Stimulated activated CD4-positive, alpha-beta T cell treated with anti-CD3 and anti-CD28 coated beads, TNF-alpha, amount 100 ng/mL, for 48 hours (primary cell): ENCODE measurements around the gene FRS3.

Experiments used
- DNase-seq, 3 donors: peaks; one replicate each; pipeline ENCODE4 v3.0.0-alpha.2; 2020; ENCODE audit warnings: low read depth in 3 of 3

The FRS3 gene

GRCh38 chr6:41741625-41742490, 37.8 kb downstream of the FRS3 start:
- DNase-seq = no peak

GRCh38 chr6:41740366-41741162, 39.1 kb downstream of the FRS3 start:
- no peak for DNase-seq

- no peak for DNase-seq
These were observed 40.7 kb downstream of the FRS3 start for GRCh38 chr6:41739041-41739440.

GRCh38 chr6:41737591-41738130, 42.0 kb downstream of the FRS3 start:
- no peak for DNase-seq

- no peak for DNase-seq
These were observed 42.7 kb downstream of the FRS3 start for GRCh38 chr6:41736800-41737555.

GRCh38 chr6:41736186-41736733, 43.4 kb downstream of the FRS3 start:
- no peak for DNase-seq

- peak; percentile 86 to 93 (median 88) for DNase-seq
These were observed 44.1 kb downstream of the FRS3 start, which contains the start of gene TFEB for GRCh38 chr6:41735427-41736185. Gene TFEB, minus strand, starts transcription at chr6:41735608. Its CDS starts 44,395 bp downstream, at chr6:41691213.

- DNase-seq = peak; percentile 28 to 51 (median 38)
These were observed 44.9 kb downstream of the FRS3 start for GRCh38 chr6:41734666-41735426.

- DNase-seq = peak; percentile 8 to 50 (median 11)
These were observed 45.7 kb downstream of the FRS3 start for GRCh38 chr6:41733707-41734665.

GRCh38 chr6:41733360-41733706, 46.4 kb downstream of the FRS3 start:
- DNase-seq = no peak

GRCh38 chr6:41732591-41733359, 46.9 kb downstream of the FRS3 start:
- peak in 2 of 3 donors; percentile 19 to 37 for DNase-seq

GRCh38 chr6:41732149-41732548, 47.6 kb downstream of the FRS3 start:
- DNase-seq = no peak

GRCh38 chr6:41731561-41732086, 48.1 kb downstream of the FRS3 start:
- DNase-seq = no peak

- DNase-seq = no peak
These were observed 48.9 kb downstream of the FRS3 start for GRCh38 chr6:41730531-41731436.

GRCh38 chr6:41729624-41730023, 50.1 kb downstream of the FRS3 start:
- DNase-seq = no peak

- no peak for DNase-seq
These were observed 50.7 kb downstream of the FRS3 start for GRCh38 chr6:41728954-41729353.
